SK-N-SH (cell line): ENCODE measurements around the gene IGLON5.

Experiments used
- EZH2phosphoT487 ChIP-seq: fragments of 200-600 bp; sonication (generic); IDR thresholded peaks from 2 replicates; pipeline ENCODE4 v1.6.1; 2017; ENCODE audit warnings: low read depth, mixed run types, mild to moderate bottlenecking, antibody characterized with exemption, moderate library complexity, borderline replicate concordance
- TF ChIP-seq, protein P1 (sequence below): fragments of 200-600 bp; sonication (generic); IDR thresholded peaks from 2 replicates; pipeline ENCODE4 v1.6.1; 2017; ENCODE audit warnings: antibody characterized with exemption, mild to moderate bottlenecking, moderate library complexity
- TF ChIP-seq, protein P2 (sequence below): fragments of 150-350 bp; IDR thresholded peaks from 2 replicates; pipeline ENCODE4 v1.6.1; 2017; ENCODE audit warnings: antibody characterized with exemption, low read length, low read depth, borderline replicate concordance

DNA sequence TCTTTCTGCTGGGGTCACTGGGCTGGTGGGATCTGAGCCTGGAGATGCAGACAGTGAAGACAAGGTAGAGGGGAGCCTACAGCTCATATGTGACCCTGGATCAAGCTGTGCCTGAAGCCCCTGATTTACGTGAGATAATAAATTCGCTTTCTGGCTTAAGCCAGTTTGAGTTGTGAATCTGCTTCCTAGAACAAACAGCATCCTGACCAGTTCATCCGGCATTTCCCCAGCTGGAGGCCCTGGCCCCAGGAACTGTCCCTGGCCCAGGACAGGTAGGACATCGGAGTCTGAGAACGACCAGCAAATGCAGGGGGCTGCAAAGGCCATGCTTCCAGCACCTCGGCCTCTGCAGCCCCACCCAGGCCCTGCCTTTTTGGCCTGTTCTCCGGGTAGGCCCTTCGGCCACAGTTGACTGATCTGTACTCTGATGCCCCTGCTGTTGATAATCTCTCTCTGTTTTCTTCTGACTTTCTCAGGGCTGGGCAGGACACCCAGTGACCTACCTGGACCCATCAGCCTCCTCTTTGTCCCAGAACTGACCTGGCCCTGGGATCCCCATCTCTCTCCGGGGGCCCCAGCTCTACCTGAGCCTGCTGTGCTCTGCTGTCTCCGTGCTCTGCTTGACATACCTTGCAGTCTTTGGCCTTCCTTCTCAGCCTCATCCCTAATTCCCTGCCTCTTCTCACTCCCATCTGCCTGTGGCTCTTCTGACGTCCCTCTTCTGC is 40.0 kb downstream of the IGLON5 start:
- TF ChIP-seq, protein P1, sequence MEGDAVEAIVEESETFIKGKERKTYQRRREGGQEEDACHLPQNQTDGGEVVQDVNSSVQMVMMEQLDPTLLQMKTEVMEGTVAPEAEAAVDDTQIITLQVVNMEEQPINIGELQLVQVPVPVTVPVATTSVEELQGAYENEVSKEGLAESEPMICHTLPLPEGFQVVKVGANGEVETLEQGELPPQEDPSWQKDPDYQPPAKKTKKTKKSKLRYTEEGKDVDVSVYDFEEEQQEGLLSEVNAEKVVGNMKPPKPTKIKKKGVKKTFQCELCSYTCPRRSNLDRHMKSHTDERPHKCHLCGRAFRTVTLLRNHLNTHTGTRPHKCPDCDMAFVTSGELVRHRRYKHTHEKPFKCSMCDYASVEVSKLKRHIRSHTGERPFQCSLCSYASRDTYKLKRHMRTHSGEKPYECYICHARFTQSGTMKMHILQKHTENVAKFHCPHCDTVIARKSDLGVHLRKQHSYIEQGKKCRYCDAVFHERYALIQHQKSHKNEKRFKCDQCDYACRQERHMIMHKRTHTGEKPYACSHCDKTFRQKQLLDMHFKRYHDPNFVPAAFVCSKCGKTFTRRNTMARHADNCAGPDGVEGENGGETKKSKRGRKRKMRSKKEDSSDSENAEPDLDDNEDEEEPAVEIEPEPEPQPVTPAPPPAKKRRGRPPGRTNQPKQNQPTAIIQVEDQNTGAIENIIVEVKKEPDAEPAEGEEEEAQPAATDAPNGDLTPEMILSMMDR = no peak
- TF ChIP-seq EZH2phosphoT487 = no peak
- TF ChIP-seq, protein P2, sequence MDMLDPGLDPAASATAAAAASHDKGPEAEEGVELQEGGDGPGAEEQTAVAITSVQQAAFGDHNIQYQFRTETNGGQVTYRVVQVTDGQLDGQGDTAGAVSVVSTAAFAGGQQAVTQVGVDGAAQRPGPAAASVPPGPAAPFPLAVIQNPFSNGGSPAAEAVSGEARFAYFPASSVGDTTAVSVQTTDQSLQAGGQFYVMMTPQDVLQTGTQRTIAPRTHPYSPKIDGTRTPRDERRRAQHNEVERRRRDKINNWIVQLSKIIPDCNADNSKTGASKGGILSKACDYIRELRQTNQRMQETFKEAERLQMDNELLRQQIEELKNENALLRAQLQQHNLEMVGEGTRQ = no peak
